HG02981 (cell line): ENCODE data around the gene POC5.
A peak's percentile ranks its signal among the peaks of the same experiment; 100 is the strongest.
"Not testable (repeated sequence)": the region's sequence is repeated elsewhere in the genome, so short reads cannot be mapped to it uniquely, and the experiment has no call there.

Source experiments
- ATAC-seq: cut with Tn5 transposase; IDR thresholded peaks from one replicate; pipeline ENCODE4 v1.9.1; 2021; ENCODE audit warnings: mild to moderate bottlenecking, moderate library complexity; ENCODE audit not compliant: unreplicated experiment

Gene POC5, protein sequence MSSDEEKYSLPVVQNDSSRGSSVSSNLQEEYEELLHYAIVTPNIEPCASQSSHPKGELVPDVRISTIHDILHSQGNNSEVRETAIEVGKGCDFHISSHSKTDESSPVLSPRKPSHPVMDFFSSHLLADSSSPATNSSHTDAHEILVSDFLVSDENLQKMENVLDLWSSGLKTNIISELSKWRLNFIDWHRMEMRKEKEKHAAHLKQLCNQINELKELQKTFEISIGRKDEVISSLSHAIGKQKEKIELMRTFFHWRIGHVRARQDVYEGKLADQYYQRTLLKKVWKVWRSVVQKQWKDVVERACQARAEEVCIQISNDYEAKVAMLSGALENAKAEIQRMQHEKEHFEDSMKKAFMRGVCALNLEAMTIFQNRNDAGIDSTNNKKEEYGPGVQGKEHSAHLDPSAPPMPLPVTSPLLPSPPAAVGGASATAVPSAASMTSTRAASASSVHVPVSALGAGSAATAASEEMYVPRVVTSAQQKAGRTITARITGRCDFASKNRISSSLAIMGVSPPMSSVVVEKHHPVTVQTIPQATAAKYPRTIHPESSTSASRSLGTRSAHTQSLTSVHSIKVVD

GRCh38 chr5:75717082-75717922 is at the start of gene POC5:
Gene POC5, minus strand, starts transcription at chr5:75717437. Its CDS starts 4,500 bp downstream, at chr5:75712937.
- peak; percentile 94 for ATAC-seq

DNA sequence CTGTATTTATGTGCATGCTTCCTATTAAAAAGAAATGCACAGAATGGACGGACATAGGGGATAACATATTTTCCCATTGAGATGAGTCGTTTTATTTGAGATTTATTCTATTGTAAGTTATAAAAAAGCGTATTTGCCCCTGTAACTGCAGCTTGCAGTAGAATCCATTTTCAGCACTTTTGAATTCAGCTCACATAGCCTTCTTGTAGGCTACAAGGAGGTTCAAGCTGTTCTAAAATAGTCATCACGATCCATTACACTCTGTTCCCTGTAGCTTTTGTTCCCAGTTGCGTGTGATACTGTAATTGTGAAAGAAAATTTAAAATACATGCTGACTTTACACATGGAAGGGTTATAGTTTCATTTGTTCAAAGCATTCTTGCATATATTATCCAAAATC is 40.9 kb upstream of the POC5 start:
- no peak for ATAC-seq

DNA sequence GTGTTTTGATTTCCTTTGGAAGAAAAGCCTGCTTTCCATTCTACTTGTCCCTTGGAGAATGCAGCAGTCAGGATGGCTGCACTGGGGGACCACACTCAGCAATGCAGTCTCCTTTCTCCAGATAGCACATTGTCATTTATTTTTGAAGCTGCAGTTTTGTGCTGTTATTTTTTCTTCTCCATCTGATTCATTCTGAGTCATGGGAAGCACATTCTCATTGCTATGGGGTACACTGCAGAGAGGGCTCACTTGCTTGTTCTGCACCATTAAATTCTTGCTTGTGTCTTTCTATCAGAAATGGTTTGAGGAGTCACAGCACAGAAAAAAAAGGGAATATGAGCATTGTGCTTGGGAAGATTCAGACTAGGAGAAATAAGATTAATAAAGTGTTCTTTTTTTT is 39.7 kb upstream of the POC5 start:
- no peak for ATAC-seq

DNA sequence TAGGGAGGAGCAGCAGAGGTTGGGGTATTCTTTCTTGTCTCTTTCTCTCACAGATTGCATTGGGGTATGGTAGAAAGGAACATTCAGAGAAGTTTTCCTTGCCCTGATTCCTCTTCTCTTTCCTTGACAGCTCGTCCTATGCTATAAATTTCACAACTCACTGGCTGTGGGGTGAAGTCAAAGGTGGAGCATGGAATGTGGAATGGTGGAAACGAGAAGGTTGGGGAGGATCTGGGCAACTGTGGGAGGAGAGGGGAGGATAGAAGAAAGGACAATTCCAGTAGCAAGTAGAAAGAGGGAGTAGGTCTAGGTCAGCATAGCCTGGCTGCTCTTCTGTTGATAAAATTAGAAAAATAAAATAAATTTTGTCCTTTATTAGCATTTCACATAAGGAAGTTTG is 39.0 kb upstream of the POC5 start:
- ATAC-seq = no peak

DNA sequence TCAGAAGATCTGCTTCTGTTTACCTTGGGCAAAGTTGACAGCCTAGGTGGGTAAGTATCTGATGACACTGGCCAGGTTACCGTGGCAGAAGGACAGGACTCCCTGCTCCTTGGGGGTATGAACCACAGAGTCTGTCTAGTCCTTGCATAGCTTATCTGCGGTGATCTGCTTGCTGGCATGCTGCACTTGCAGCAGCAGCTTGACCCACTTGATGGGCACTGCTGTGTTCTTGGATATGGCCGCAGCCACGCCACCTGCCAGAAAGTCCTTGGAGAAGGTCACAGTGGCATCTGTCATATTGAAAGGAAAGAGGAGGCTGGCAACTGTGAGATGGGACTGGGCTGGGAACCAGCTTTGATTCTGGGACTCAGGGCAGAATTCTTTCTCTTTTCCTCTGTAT is 35.9 kb upstream of the POC5 start:
- ATAC-seq = no peak

DNA sequence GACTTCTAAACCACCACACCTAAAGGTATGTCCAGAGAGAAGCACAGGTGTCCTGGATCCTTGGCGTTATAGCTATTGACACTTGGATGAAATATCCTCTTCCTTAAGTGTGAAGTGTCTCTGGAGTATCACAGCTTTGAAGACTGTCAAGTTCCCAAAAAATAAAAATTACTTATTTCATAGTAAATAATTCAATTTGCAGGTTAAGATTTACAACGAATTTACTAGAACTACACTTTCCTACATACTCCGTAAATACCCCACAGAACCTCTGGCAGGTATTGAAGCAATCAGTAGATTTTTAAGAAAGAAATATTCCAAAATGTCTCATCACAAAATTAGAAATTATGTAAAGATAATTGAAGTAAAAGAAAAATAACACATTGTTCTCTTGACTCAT is 27.1 kb upstream of the POC5 start:
- ATAC-seq = no peak

- no peak for ATAC-seq
Observed at GRCh38 chr5:75736273-75736672, 19.0 kb upstream of the POC5 start.

DNA sequence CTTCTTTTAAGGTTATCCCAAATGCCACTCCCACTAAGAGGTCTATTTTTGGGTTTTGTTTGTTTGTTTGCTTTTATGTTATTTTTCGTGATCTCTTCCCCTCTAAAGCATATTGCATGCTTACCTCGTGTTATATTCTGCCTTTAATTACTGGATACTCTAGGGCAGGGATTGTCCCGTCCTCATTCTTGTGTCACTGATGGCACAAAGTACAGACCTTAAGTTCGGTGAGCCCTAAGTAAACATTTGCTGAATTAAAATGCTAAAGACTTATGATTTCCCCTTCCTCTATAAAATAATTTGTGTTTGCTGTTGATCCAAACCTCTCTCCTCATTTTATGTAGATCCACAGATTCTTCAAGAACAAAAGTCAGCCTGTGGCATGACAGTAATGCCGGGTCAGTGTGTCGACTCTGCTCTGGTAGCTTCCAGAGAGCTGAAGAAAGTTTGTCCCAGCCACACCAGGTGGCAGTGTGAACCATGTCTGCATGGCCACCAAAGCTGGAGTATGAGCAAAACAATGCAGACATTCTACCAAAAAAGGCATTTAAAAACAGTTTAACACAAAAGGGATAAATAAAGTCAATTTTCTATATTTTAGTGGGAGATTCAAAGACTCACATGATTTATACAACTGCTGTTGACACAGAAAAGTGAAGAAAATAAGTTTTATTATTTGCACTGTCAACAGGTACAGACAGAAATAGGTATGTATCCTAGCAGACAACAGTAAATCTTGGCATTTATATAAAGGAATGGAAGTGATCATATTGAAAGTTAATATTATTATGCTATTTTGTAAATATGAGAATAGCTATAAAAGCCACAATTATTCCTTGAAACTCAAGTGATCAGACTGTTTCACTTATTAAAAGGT is 17.9 kb upstream of the POC5 start:
- ATAC-seq = no peak

DNA sequence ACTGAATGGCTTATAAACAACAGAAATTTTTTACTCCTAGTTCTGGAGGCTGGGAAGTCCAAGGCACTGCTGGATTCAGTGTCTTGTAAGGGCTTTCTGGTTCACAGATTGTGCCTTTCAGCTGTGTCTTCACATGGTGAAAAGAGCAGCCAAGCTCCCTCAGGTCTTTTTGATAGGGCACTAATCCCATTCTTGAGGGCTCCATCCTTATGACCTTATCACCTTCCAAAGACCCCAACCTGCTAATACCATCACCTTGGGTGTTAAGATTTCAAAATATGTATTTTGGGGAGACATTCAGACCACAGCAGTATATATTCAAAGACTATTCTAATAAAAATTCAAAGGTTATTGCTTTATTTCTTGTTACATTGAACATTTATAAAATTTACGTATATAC is 16.5 kb upstream of the POC5 start:
- no peak for ATAC-seq

- ATAC-seq = not testable (repeated sequence)
Observed at GRCh38 chr5:75731515-75731914, 14.3 kb upstream of the POC5 start.

DNA sequence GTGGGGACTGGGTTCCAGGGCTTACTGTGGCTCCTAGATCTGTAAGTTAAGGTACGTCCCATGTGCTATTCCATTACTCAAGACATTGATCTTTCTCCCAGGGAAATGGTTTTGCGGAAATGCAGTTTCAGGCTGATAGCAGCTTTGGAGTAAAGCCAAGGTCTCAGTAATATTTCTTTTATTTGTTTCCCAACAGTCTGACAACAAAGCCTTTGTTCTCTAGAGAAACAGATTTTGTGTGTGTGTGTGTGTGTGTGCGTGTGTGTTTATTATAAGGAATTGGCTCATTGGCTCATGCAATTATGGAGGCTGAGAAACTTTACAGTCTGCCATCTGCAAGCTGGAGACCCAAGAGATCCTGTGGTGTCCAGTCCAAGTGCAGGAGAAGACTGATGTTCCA is 12.1 kb upstream of the POC5 start:
- ATAC-seq = no peak

GRCh38 chr5:75727931-75728330 is 10.7 kb upstream of the POC5 start:
- ATAC-seq = no peak

- ATAC-seq = not testable (repeated sequence)
Observed at GRCh38 chr5:75726224-75726623, 9.0 kb upstream of the POC5 start.

GRCh38 chr5:75723378-75723777 is 6.1 kb upstream of the POC5 start:
- ATAC-seq = no peak

- no peak for ATAC-seq
Observed at GRCh38 chr5:75721573-75721972, 4.3 kb upstream of the POC5 start.

DNA sequence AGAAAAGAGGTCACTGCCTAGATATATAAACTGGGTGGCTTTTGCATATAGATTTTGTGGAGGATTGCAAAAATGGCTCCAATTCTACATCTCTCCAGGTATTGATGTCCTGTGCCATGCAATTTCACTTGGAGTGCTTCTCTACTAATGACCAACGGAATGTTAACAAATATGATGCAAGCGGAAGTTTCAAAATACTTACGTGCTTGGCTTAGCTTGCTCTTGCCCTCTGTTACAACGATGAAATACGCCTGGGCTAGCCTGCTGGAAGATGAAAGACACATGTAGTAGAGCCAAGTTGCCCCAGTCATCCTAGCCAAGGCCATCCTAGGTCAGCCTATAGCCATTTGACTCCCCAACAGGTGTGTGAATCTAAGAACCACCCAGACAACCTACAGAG is 3.6 kb upstream of the POC5 start:
- ATAC-seq = no peak

GRCh38 chr5:75716715-75717081 is 539 bp downstream of the POC5 start:
- peak; percentile 7 for ATAC-seq

DNA sequence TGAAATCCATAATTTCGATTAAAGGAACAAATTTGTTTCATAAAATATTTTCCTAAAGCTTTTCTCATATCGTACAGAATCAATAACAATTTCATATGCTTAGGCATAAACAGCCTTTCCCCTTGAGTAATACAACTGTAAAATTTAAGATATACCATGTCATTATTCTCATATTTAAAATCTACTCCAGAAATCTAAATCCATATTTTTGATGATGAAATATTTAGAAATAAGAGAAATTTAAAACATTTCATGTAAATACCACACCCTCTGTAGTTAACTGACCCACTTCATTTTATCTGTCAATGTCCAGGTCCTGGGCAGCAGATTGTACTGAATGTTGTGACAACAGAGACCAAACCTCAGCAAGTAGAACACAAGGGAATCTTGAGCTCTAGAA is 5.1 kb downstream of the POC5 start:
- no peak for ATAC-seq

DNA sequence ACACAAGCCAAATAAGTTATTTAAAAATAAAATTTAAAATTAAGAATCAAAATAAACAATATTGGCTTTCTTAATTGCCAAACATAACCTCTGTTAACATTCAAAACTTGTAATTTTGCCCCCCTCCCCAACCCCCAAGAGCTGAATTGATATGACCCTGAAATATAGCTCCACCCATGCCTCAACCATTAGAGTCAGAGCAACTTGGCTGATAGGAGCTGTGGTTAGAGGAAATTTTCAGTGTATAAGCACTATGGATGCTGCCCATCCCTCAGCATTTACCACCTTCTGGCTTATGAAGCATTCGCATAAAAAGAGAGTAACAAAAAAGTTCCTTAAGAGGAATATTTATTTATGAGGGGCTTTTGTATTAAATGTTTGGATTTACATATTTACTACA is 6.1 kb downstream of the POC5 start:
- no peak for ATAC-seq

DNA sequence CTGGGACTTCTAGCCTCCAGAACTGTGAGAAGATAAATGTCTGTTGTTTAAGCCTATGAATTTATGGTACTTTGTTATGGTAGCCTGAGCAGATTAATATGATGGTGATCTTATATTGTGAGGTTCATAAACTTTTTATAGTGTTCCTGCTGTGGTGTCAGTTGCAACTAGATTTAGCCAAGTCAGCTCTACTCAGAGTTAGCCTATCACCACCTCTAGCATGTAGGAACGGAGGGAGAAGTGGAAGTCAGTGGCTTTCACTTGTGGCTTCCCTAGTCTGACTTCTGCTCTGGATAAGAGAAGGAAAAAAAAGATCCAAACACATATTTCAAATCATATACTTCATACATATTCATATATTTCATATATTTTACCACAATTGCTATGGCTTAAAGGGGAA is 6.6 kb downstream of the POC5 start:
- ATAC-seq = no peak
